Pulmonary artery endothelial cell (primary cell): ENCODE results near the gene ANO4. TPM values are rescaled to one million over a fixed set of nuclear protein-coding genes. Genes with fewer than 3 reads are reported as not detected.

Experiments
- DNase-seq: peaks from one replicate; pipeline ENCODE4 v3.0.0-alpha.2; 2011; ENCODE audit warnings: low read depth, low spot score
- total RNA-seq: library from RNA; depleted of rRNA; stranded (reverse); fragments of >200 nt; gene quantifications from 2 replicates; pipeline ENCODE4 v1.2.3, GENCODE V29; 2014

ANO4 gene
- total RNA-seq, 1 donor from 2014 or later = 0.13 TPM

- no peak for DNase-seq
Measured at GRCh38 chr12:100801320-100801719, 6.7 kb downstream of the ANO4 start.

- no peak for DNase-seq
Measured at GRCh38 chr12:100808777-100809176, 14.2 kb downstream of the ANO4 start.

- DNase-seq = no peak
Measured at GRCh38 chr12:100820314-100820713, 25.7 kb downstream of the ANO4 start.

- DNase-seq = no peak
Measured at GRCh38 chr12:100823963-100824362, 29.4 kb downstream of the ANO4 start.

- DNase-seq = no peak
Measured at GRCh38 chr12:100824476-100824875, 29.9 kb downstream of the ANO4 start.

- DNase-seq = no peak
Measured at GRCh38 chr12:100826323-100826722, 31.7 kb downstream of the ANO4 start.

GRCh38 chr12:100827901-100828520 lies 33.4 kb downstream of the ANO4 start:
- DNase-seq = no peak

GRCh38 chr12:100830003-100830795 lies 35.6 kb downstream of the ANO4 start:
- DNase-seq = no peak

GRCh38 chr12:100833282-100833681 lies 38.7 kb downstream of the ANO4 start:
- no peak for DNase-seq

GRCh38 chr12:100840748-100841147 lies 46.2 kb downstream of the ANO4 start:
- no peak for DNase-seq

- DNase-seq = no peak
Measured at GRCh38 chr12:100842156-100842555, 47.6 kb downstream of the ANO4 start.

- DNase-seq = no peak
Measured at GRCh38 chr12:100843061-100843460, 48.5 kb downstream of the ANO4 start.

GRCh38 chr12:100845095-100845494 lies 50.5 kb downstream of the ANO4 start:
- DNase-seq = no peak

- DNase-seq = no peak
Measured at GRCh38 chr12:100851637-100852036, 57.1 kb downstream of the ANO4 start.

GRCh38 chr12:100857418-100857817 lies 62.8 kb downstream of the ANO4 start:
- no peak for DNase-seq

- no peak for DNase-seq
Measured at GRCh38 chr12:100857971-100858370, 63.4 kb downstream of the ANO4 start.

GRCh38 chr12:100858656-100859055 lies 64.1 kb downstream of the ANO4 start:
- no peak for DNase-seq

GRCh38 chr12:100859063-100859627 lies 64.6 kb downstream of the ANO4 start:
- no peak for DNase-seq

- DNase-seq = no peak
Measured at GRCh38 chr12:100860611-100861010, 66.0 kb downstream of the ANO4 start.

- DNase-seq = no peak
Measured at GRCh38 chr12:100862676-100863075, 68.1 kb downstream of the ANO4 start.

- DNase-seq = no peak
Measured at GRCh38 chr12:100864366-100864765, 69.8 kb downstream of the ANO4 start.

GRCh38 chr12:100867639-100868393 lies 73.2 kb downstream of the ANO4 start:
- no peak for DNase-seq
